Testis (tissue), 2 donors: ENCODE results near the gene PROK1.

Experiments used
- CTCF ChIP-seq, 3 experiments: fragments of 450-650 bp in 2 of 3; fragments of 200-600 bp in 1 of 3; sonication (generic) in 1 of 3; IDR thresholded peaks; one replicate each; pipeline ENCODE4 v1.5.1; 2016 to 2019; ENCODE audit warnings: antibody characterized with exemption in 3 of 3, mild to moderate bottlenecking in 2 of 3, moderate library complexity in 1 of 3
- POLR2A ChIP-seq: fragments of 450-650 bp; IDR thresholded peaks from one replicate; pipeline ENCODE4 v1.6.1; 2017; ENCODE audit warnings: antibody characterized with exemption, mild to moderate bottlenecking, moderate library complexity

GRCh38 chr1:110504226-110504625, 53.3 kb downstream of the PROK1 start:
- TF ChIP-seq CTCF (IDR thresholded peaks at IDR 0.05) (no peak), POLR2A (no peak)
